SHP77 (cell line): ENCODE data around the gene SLC26A2.
"Not testable (repeated sequence)": the region's sequence is repeated elsewhere in the genome, so short reads cannot be mapped to it uniquely, and the experiment has no call there.

ENCODE experiments used
- DNase-seq, 2 experiments: peaks; one replicate each; lab custom pipeline; 2025; lab: John Stamatoyannopoulos, UW

The SLC26A2 gene

GRCh38 chr5:149936700-149937091 is 23.9 kb upstream of the SLC26A2 start:
- DNase-seq = no peak

- DNase-seq = peak; percentile 73 to 79
Observed at GRCh38 chr5:149937610-149938009, 22.9 kb upstream of the SLC26A2 start.

- DNase-seq = peak; percentile 21 to 28
Observed at GRCh38 chr5:149938279-149938678, 22.3 kb upstream of the SLC26A2 start.

GRCh38 chr5:149938791-149939358 is 21.7 kb upstream of the SLC26A2 start:
- no peak for DNase-seq

GRCh38 chr5:149939546-149939945 is 21.0 kb upstream of the SLC26A2 start:
- DNase-seq = no peak

- DNase-seq = no peak
Observed at GRCh38 chr5:149940077-149940574, 20.4 kb upstream of the SLC26A2 start.

- no peak for DNase-seq
Observed at GRCh38 chr5:149940941-149941644, 19.5 kb upstream of the SLC26A2 start.

GRCh38 chr5:149941795-149942194 is 18.8 kb upstream of the SLC26A2 start:
- DNase-seq = no peak

GRCh38 chr5:149942199-149942598 is 18.4 kb upstream of the SLC26A2 start:
- DNase-seq = no peak

GRCh38 chr5:149942741-149943169 is 17.8 kb upstream of the SLC26A2 start:
- DNase-seq = not testable (repeated sequence)

GRCh38 chr5:149943177-149943949 is 17.2 kb upstream of the SLC26A2 start:
- not testable (repeated sequence) for DNase-seq

GRCh38 chr5:149944666-149945065 is 15.9 kb upstream of the SLC26A2 start, which contains the start of gene PDE6A:
Gene PDE6A, minus strand, starts transcription at chr5:149944793. Its CDS starts 120 bp downstream, at chr5:149944673.
- DNase-seq = no peak

GRCh38 chr5:149946118-149946517 is 14.4 kb upstream of the SLC26A2 start:
- DNase-seq = no peak

GRCh38 chr5:149948993-149949392 is 11.6 kb upstream of the SLC26A2 start:
- no peak for DNase-seq

- no peak for DNase-seq
Observed at GRCh38 chr5:149951138-149951749, 9.3 kb upstream of the SLC26A2 start.

GRCh38 chr5:149953436-149954121 is 7.0 kb upstream of the SLC26A2 start:
- DNase-seq = no peak

- no peak for DNase-seq
Observed at GRCh38 chr5:149954798-149955197, 5.8 kb upstream of the SLC26A2 start.

- no peak for DNase-seq
Observed at GRCh38 chr5:149956685-149957084, 3.9 kb upstream of the SLC26A2 start.

- DNase-seq = no peak
Observed at GRCh38 chr5:149957855-149958254, 2.7 kb upstream of the SLC26A2 start.

- DNase-seq = peak in 1 of 2 experiments; percentile 41
Observed at GRCh38 chr5:149959406-149960236, 937 bp upstream of the SLC26A2 start.
